HepG2 (cell line): ENCODE data around the gene FGFR1OP2. TPM values are rescaled to one million over a fixed set of nuclear protein-coding genes. Genes with fewer than 3 reads are reported as not detected.

Source experiments
- ATAC-seq: fragments of 200-7000 bp; cut with Tn5 transposase; 3 replicates; pipeline ENCODE4 v1.9.1; 2020; ENCODE audit warnings: mild to moderate bottlenecking, moderate library complexity
- BruUV-seq: library from RNA; stranded (reverse); fragments of 400-500 nt; replicated peaks from 2 replicates; lab custom pipeline; 2021; lab: Mats Ljungman, UMichigan
- CTCF ChIA-PET: fragments of 300-600 bp; formaldehyde crosslinking; extraction: SDS; loops from one replicate; lab custom pipeline; 2021; ENCODE audit warnings: low total read pairs, inconsistent platforms, low intra/inter-chr PET ratio; lab: Yijun Ruan, JAX
- POLR2A ChIA-PET: fragments of 350-600 bp; sonication (Branson Sonifier 250); formaldehyde crosslinking; loops from one replicate; lab custom pipeline; 2020; ENCODE audit warnings: antibody characterized with exemption, inconsistent platforms; lab: Yijun Ruan, JAX
- DNase-seq: peaks from one replicate; pipeline ENCODE4 v3.0.0-alpha.2; 2015; ENCODE audit warnings: low spot score
- FAIRE-seq: peaks from 3 replicates; lab custom pipeline; 2011; peaks lifted over from hg19 to GRCh38; lab: Jason Lieb, UNC
- H2AFZ ChIP-seq: one replicate; pipeline ENCODE4 v1.6.1; 2011; ENCODE audit warnings: low read length, inconsistent platforms
- H3K27ac ChIP-seq: fragments of 300-600 bp; 3 replicates; pipeline ENCODE4 v1.8.0; 2011; ENCODE audit warnings: mixed run types, mild to moderate bottlenecking, mixed read lengths, low read length, inconsistent platforms; ENCODE audit not compliant: insufficient read depth; ENCODE audit errors: extremely low read length
- H3K27me3 ChIP-seq, 2 experiments: fragments of 200-600 bp in 1 of 2; 2 replicates in 1 of 2; 3 replicates in 1 of 2; pipeline versions ENCODE4 v1.6.0 to v1.8.0; 2011; ENCODE audit warnings: low read length in 2 of 2, mild to moderate bottlenecking in 2 of 2, moderate library complexity in 2 of 2, inconsistent platforms in 1 of 2; ENCODE audit not compliant: insufficient read depth in 2 of 2, control insufficient read depth in 1 of 2
- H3K36me3 ChIP-seq, 2 experiments: fragments of 200-600 bp in 1 of 2; replicated peaks in 1 of 2; 2 replicates in 1 of 2; 3 replicates in 1 of 2; pipeline versions ENCODE4 v1.5.1 to v1.8.0; 2011; ENCODE audit warnings: low read length in 2 of 2, inconsistent platforms in 1 of 2; ENCODE audit not compliant: insufficient read depth in 2 of 2, control insufficient read depth in 1 of 2
- H3K4me1 ChIP-seq: 2 replicates; pipeline ENCODE4 v1.5.1; 2012; ENCODE audit warnings: low read length, inconsistent platforms; ENCODE audit not compliant: insufficient read depth
- H3K4me2 ChIP-seq: 2 replicates; pipeline ENCODE4 v1.6.0; 2011; ENCODE audit warnings: low read depth, low read length, inconsistent platforms
- H3K4me3 ChIP-seq, 3 experiments: fragments of 200-600 bp in 1 of 3; sonication (generic), shearing (Covaris generic) in 1 of 3; replicated peaks in 1 of 3; 2 replicates each; pipeline ENCODE4 v1.5.1; 2011 to 2016; ENCODE audit warnings: low read length in 3 of 3, inconsistent platforms in 2 of 3, low read depth in 2 of 3, mild to moderate bottlenecking in 2 of 3, control low read depth in 1 of 3, mixed read lengths in 1 of 3; ENCODE audit not compliant: insufficient read depth in 1 of 3
- H3K79me2 ChIP-seq: one replicate; pipeline ENCODE4 v1.6.1; 2011; ENCODE audit warnings: low read length, inconsistent platforms; ENCODE audit not compliant: insufficient read depth
- H3K9ac ChIP-seq: 2 replicates; pipeline ENCODE4 v1.6.0; 2011; ENCODE audit warnings: mild to moderate bottlenecking, low read depth, low read length, inconsistent platforms; ENCODE audit not compliant: insufficient read depth
- H3K9me3 ChIP-seq: 2 replicates; pipeline ENCODE4 v1.5.1; 2012; ENCODE audit warnings: mild to moderate bottlenecking, low read length
- H4K20me1 ChIP-seq: 2 replicates; pipeline ENCODE4 v1.6.0; 2011; ENCODE audit warnings: inconsistent platforms, mild to moderate bottlenecking, low read length, moderate library complexity; ENCODE audit not compliant: insufficient read depth
- FOXA1 ChIP-seq, 2 experiments: fragments of 450-650 bp in 1 of 2; sonication (generic) in 1 of 2; formaldehyde crosslinking in 1 of 2; IDR thresholded peaks; 2 replicates each; pipeline versions ENCODE4 v1.4.0 to v1.6.1; 2016 to 2020; ENCODE audit warnings: missing genetic modification reagents in 1 of 2
- KDM1A ChIP-seq: IDR thresholded peaks from 2 replicates; pipeline ENCODE4 v1.6.1; 2016; ENCODE audit warnings: missing compliant biosample characterization
- KLF11 ChIP-seq: IDR thresholded peaks from 2 replicates; pipeline ENCODE4 v1.6.1; 2016; ENCODE audit warnings: missing compliant biosample characterization
- KMT2B ChIP-seq: IDR thresholded peaks from 2 replicates; pipeline ENCODE4 v1.6.1; 2016; ENCODE audit warnings: missing genetic modification reagents, missing compliant biosample characterization
- MTA1 ChIP-seq: sonication (generic); formaldehyde crosslinking; IDR thresholded peaks from 2 replicates; pipeline ENCODE4 v1.4.0; 2020; ENCODE audit warnings: missing genetic modification reagents, mild to moderate bottlenecking, borderline replicate concordance
- NFE2L1 ChIP-seq: sonication (generic); formaldehyde crosslinking; IDR thresholded peaks from 2 replicates; pipeline ENCODE4 v1.4.0; 2020; ENCODE audit warnings: missing genetic modification reagents, mild to moderate bottlenecking, borderline replicate concordance
- PCBP1 ChIP-seq: fragments of 200-400 bp; formaldehyde crosslinking; IDR thresholded peaks from 2 replicates; pipeline ENCODE4 v1.6.1; 2017; ENCODE audit warnings: mild to moderate bottlenecking, low read depth, low read length, borderline replicate concordance
- RFX1 ChIP-seq: fragments of 450-650 bp; IDR thresholded peaks from 2 replicates; pipeline ENCODE4 v1.6.1; 2017
- RFX5 ChIP-seq: IDR thresholded peaks from 2 replicates; pipeline ENCODE4 v1.6.1; 2011; ENCODE audit warnings: low read depth, low read length, improper control_type of control experiment
- TCF7L2 ChIP-seq: IDR thresholded peaks from 2 replicates; pipeline ENCODE4 v1.6.1; 2011; ENCODE audit warnings: mild to moderate bottlenecking, low read depth, low read length, moderate library complexity
- TFAP4 ChIP-seq: sonication (generic); IDR thresholded peaks from 2 replicates; pipeline ENCODE4 v1.6.1; 2016; ENCODE audit warnings: low read depth, borderline replicate concordance
- ZNF331 ChIP-seq: sonication (generic); formaldehyde crosslinking; IDR thresholded peaks from 2 replicates; pipeline ENCODE4 v1.4.0; 2020; ENCODE audit warnings: missing genetic modification reagents
- ZNF580 ChIP-seq: IDR thresholded peaks from 2 replicates; pipeline ENCODE4 v1.6.1; 2016; ENCODE audit warnings: low read depth, borderline replicate concordance
- ZNF609 ChIP-seq: sonication (generic); formaldehyde crosslinking; IDR thresholded peaks from 2 replicates; pipeline ENCODE4 v1.4.0; 2020; ENCODE audit warnings: mild to moderate bottlenecking, missing genetic modification reagents, borderline replicate concordance
- WGBS: methylation state at CpG from one replicate; pipeline ENCODE4 v1.1.6; 2017; ENCODE audit warnings: low lambda C conversion rate; 5-methylcytosine and 5-hydroxymethylcytosine counted together
- in situ Hi-C: cut with HindIII; loops from 2 replicates; pipeline ENCODE4 v1.10.0; 2017; ENCODE audit warnings: low pct_unique_long_range_greater_than_20kb; ENCODE audit not compliant: extremely low pct_ligation_motif_present
- intact Hi-C: fragments of 100-400 bp; cut with micrococcal nuclease; formaldehyde crosslinking; loops from one replicate; pipeline ENCODE4 v1.10.0; 2022; ENCODE audit not compliant: unreplicated experiment
- polyA plus RNA-seq, 8 experiments: library from polyadenylated mRNA; depleted of rRNA in 3 of 8; stranded (reverse) in 7 of 8; unstranded in 1 of 8; fragments of >200 nt; fragmentation: Illumina TruSeq in 4 of 8; extraction: Trizol in 4 of 8; gene quantifications; 2 replicates each; pipeline versions ENCODE4 v1.2.1 to v1.2.3, GENCODE V29; 2011 to 2016; ENCODE audit warnings: low read depth in 4 of 8, missing spikeins in 1 of 8, mixed read lengths in 1 of 8; ENCODE audit not compliant: insufficient read depth in 1 of 8
- total RNA-seq, 5 experiments: library from RNA; depleted of rRNA; stranded (reverse); fragments of >200 nt; fragmentation: Illumina TruSeq; extraction: Trizol; gene quantifications; 2 replicates each; pipeline ENCODE4 v1.2.3, GENCODE V29; 2016; ENCODE audit warnings: low read depth in 1 of 5
- TF ChIP-seq, protein P1 (sequence below): IDR thresholded peaks from 2 replicates; pipeline ENCODE4 v1.6.1; 2016; ENCODE audit warnings: missing biosample characterization, missing genetic modification reagents, low read depth

Gene FGFR1OP2
- total and polyA plus RNA-seq, 2 of the 13 experiments (the other 11 are each of a cell fraction or from before 2014, with no cell fraction given): 18.3 to 38.1 TPM

DNA sequence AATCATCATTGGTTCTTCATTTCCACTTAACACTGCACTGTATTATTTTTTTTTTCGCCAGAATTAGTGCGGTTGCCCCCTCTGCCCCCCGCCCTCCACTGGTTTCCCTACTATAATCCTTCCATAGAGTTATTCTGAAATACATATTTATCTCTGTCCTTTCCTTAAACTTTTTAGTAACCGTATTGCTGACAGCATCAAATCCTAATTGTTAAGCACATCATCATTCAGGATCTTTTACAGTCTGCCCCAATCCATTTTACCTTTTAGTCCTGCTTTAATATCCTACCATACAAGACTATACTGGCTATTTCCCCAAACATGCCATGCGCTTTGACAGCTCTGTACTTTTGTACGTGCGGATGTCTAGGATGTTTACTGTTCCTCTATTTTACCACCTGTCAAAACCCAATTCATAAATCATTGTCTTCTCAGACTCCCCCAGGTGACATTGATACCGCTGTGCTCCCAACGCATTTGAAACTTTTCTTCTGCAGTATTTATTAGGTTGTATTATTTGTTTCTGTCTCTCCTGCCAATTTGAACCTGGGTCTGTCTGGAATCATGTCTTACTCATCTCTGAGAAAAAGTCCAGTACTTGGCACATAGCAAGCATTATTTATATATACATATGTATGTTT is 1.0 kb downstream of the FGFR1OP2 start (continued):
- TF ChIP-seq, protein P1, sequence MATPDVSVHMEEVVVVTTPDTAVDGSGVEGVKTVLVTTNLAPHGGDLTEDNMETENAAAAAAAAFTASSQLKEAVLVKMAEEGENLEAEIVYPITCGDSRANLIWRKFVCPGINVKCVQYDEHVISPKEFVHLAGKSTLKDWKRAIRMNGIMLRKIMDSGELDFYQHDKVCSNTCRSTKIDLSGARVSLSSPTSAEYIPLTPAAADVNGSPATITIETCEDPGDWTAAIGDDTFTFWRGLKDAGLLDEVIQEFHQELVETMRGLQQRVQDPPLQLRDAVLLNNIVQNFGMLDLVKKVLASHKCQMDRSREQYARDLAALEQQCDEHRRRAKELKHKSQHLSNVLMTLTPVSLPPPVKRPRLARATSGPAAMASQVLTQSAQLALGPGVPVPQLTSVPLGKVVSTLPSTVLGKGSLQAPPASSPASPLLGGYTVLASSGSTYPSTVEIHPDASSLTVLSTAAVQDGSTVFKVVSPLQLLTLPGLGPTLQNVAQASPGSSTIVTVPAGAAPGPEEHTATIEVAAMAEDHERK (CRISPR knock-in tag): no peak
- TF ChIP-seq RFX1: no peak
- no peak for TF ChIP-seq ZNF331

GRCh38 chr12:26939953-26940352 is 1.7 kb downstream of the FGFR1OP2 start:
- peak overlapping the region; percentile 88 to 99 (median 91); a peak in 5 of 6 replicates for H3K4me3 ChIP-seq
- peaks cover 10% of the 10 kb centered on the region for H4K20me1 ChIP-seq
- intact Hi-C loops (loop anchor here (5.0 kb wide), 1 partner anchor 53 kb away; no protein-coding TSS in a partner anchor), in situ Hi-C loops (loop anchor here (5.0 kb wide), 1 partner anchor 72 kb away; the partner anchor contains the start of gene TM7SF3)
- H3K4me2 ChIP-seq: peak overlapping the region; percentile 89
- H3K9ac ChIP-seq: peak overlapping the region; percentile 13; the same call in 1 of the 2 replicates
- POLR2A ChIA-PET: no interaction called here
- H3K4me1 ChIP-seq: peaks cover 37% of the 10 kb centered on the region
- H3K27me3 ChIP-seq: no peaks in the 10 kb centered on the region; a peak in 1 of 5 replicates
- no peaks in the 10 kb centered on the region for H3K9me3 ChIP-seq
- H3K79me2 ChIP-seq: peaks cover 87% of the 10 kb centered on the region
- no peak overlapping the region for H2AFZ ChIP-seq
- DNase-seq: no peak
- ATAC-seq: no peak
- H3K27ac ChIP-seq: no peak overlapping the region
- no peak for FAIRE-seq
- CTCF ChIA-PET: no interaction called here
- H3K36me3 ChIP-seq: no peaks in the 10 kb centered on the region
- no TSS peak for BruUV-seq
- WGBS: 38% methylated on average over 1 of the region's 1 CpG
- TF ChIP-seq KLF11 (CRISPR knock-in tag) (no peak), KDM1A (CRISPR knock-in tag) (no peak), PCBP1 (no peak), MTA1 (CRISPR knock-in tag) (no peak), TFAP4 (no peak), ZNF609 (CRISPR knock-in tag) (no peak), ZNF580 (no peak), RFX5 (no peak), NFE2L1 (no peak), FOXA1 (IDR thresholded peaks at IDR 0.05) (no peak), FOXA1 (CRISPR knock-in tag; IDR thresholded peaks at IDR 0.05) (no peak), KMT2B (no peak), TCF7L2 (no peak)
